Astrocyte (in vitro differentiated cells and primary cell): ENCODE data around the gene NBPF3. TPM values are rescaled to one million over a fixed set of nuclear protein-coding genes. Genes with fewer than 3 reads are reported as not detected.

Experiments
- DNase-seq: peaks from one replicate; pipeline ENCODE4 v3.0.0-alpha.2; 2010; ENCODE audit warnings: low read depth
- FAIRE-seq: peaks from 2 replicates; lab custom pipeline; 2011; peaks lifted over from hg19 to GRCh38; lab: Jason Lieb, UNC
- H2AFZ ChIP-seq: 2 replicates; pipeline ENCODE4 v1.6.0; 2012; ENCODE audit warnings: low read depth, low read length, inconsistent platforms
- H3K27ac ChIP-seq: 2 replicates; pipeline ENCODE4 v1.5.1; 2011; ENCODE audit warnings: low read depth, low read length, inconsistent platforms
- H3K27me3 ChIP-seq: 2 replicates; pipeline ENCODE4 v1.6.0; 2011; ENCODE audit warnings: low read length, inconsistent platforms; ENCODE audit not compliant: insufficient read depth
- H3K36me3 ChIP-seq: 2 replicates; pipeline ENCODE4 v1.5.1; 2011; ENCODE audit warnings: low read length, inconsistent platforms; ENCODE audit not compliant: insufficient read depth
- H3K4me1 ChIP-seq: 2 replicates; pipeline ENCODE4 v1.5.1; 2011; ENCODE audit warnings: low read length, inconsistent platforms; ENCODE audit not compliant: insufficient read depth
- H3K4me2 ChIP-seq: 2 replicates; pipeline ENCODE4 v1.6.0; 2012; ENCODE audit warnings: low read length, inconsistent platforms
- H3K4me3 ChIP-seq: 2 replicates; pipeline ENCODE4 v1.5.1; 2011; ENCODE audit warnings: low read depth, mild to moderate bottlenecking, low read length, inconsistent platforms; ENCODE audit not compliant: insufficient read depth
- H3K79me2 ChIP-seq: 2 replicates; pipeline ENCODE4 v1.6.0; 2012; ENCODE audit warnings: mild to moderate bottlenecking, low read length, inconsistent platforms; ENCODE audit not compliant: insufficient read depth
- H3K9ac ChIP-seq: 2 replicates; pipeline ENCODE4 v1.6.0; 2012; ENCODE audit warnings: mild to moderate bottlenecking, low read length, inconsistent platforms
- H3K9me3 ChIP-seq: 2 replicates; pipeline ENCODE4 v1.5.1; 2012; ENCODE audit warnings: low read depth, mild to moderate bottlenecking, low read length, inconsistent platforms; ENCODE audit not compliant: insufficient read depth
- H4K20me1 ChIP-seq: 2 replicates; pipeline ENCODE4 v1.6.0; 2012; ENCODE audit warnings: low read length, inconsistent platforms; ENCODE audit not compliant: insufficient read depth
- H3K27ac Mint-ChIP-seq: one replicate; pipeline ENCODE4 v1.8.0; 2021; ENCODE audit warnings: mild to moderate bottlenecking, mixed read lengths; ENCODE audit not compliant: unreplicated experiment
- H3K27me3 Mint-ChIP-seq: one replicate; pipeline ENCODE4 v1.8.0; 2021; ENCODE audit warnings: low read depth, mixed read lengths; ENCODE audit not compliant: unreplicated experiment
- H3K36me3 Mint-ChIP-seq: one replicate; pipeline ENCODE4 v1.8.0; 2021; ENCODE audit warnings: low read depth, mixed read lengths; ENCODE audit not compliant: unreplicated experiment
- H3K4me1 Mint-ChIP-seq: one replicate; pipeline ENCODE4 v1.8.0; 2021; ENCODE audit warnings: low read depth, mixed read lengths; ENCODE audit not compliant: unreplicated experiment
- H3K4me3 Mint-ChIP-seq: one replicate; pipeline ENCODE4 v1.8.0; 2021; ENCODE audit warnings: mild to moderate bottlenecking, moderate library complexity, mixed read lengths; ENCODE audit not compliant: unreplicated experiment
- H3K9me3 Mint-ChIP-seq: one replicate; pipeline ENCODE4 v1.8.0; 2021; ENCODE audit warnings: mild to moderate bottlenecking, mixed read lengths; ENCODE audit not compliant: unreplicated experiment
- CTCF ChIP-seq: IDR thresholded peaks from 2 replicates; pipeline ENCODE4 v1.5.1; 2011; ENCODE audit warnings: low read depth, mild to moderate bottlenecking, inconsistent platforms, low read length, moderate library complexity; ENCODE audit not compliant: insufficient read depth
- EZH2 ChIP-seq: IDR thresholded peaks from 2 replicates; pipeline ENCODE4 v1.6.1; 2012; ENCODE audit warnings: mild to moderate bottlenecking, low read length, inconsistent platforms; ENCODE audit not compliant: insufficient read depth
- total RNA-seq: library from RNA; stranded (reverse); gene quantifications from 2 replicates; pipeline ENCODE4 v1.2.1, GENCODE V29; 2021

The NBPF3 gene
- total RNA-seq, 1 donor from 2014 or later: 6.0 TPM

DNA sequence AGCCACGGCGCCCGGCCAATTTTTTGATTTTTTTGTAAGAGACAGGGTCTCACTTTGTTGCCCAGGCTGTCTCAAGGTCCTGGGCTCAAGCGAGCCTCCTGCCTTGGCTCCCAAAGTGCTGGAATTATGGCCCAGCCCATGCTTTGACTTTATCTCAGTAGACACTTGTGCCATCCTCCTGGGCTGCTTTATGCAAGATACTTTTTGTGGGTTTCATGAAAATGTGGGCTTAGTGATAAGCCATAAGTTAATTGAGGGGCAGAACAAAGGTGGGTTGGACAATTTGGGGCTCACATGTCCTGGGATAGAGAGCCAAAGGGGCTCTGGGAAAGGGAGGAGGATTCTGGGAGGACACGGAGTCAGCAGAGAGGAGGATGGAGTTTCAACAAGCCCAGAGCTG is 91.3 kb downstream of the NBPF3 start:
- DNase-seq: no peak
- Histone ChIP-seq H3K9ac (no peak overlapping the region), H3K79me2 (no peaks in the 10 kb centered on the region), H3K4me2 (no peak overlapping the region), H3K4me3 (no peak overlapping the region), H2AFZ (no peak overlapping the region), H3K27me3 (peaks cover 31% of the 10 kb centered on the region), H3K36me3 (no peaks in the 10 kb centered on the region), H3K27ac (no peak overlapping the region), H3K9me3 (no peaks in the 10 kb centered on the region), H4K20me1 (peaks cover 5% of the 10 kb centered on the region), H3K4me1 (no peaks in the 10 kb centered on the region)
- Mint-ChIP-seq H3K4me1 (peaks cover 5% of the 10 kb centered on the region), H3K36me3 (peaks cover 2% of the 10 kb centered on the region), H3K27me3 (peaks cover 14% of the 10 kb centered on the region), H3K9me3 (no peaks in the 10 kb centered on the region), H3K4me3 (no peak overlapping the region), H3K27ac (peak overlapping the region; percentile 44)
- no peak for TF ChIP-seq CTCF
- no peak for TF ChIP-seq EZH2
- no peak for FAIRE-seq

DNA sequence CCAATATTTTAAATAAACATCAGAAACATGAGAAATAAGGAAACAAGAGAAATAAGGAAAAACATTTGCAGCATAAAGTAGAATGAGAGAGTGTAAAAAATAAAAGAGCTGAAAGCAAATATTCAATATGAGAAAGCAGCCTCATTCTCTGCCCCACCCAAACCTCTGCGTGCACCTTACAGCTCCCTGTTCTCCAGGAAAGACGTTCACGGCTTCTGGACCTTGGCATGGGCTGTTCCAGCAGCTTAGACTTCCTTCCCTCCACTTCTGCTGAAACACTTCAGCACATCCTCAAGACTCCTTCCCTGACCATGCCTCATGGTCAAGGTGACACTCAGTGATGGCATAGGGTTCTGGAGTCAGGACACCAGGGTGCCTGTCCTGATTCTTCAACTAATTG is 92.6 kb downstream of the NBPF3 start:
- H3K4me1 ChIP-seq: no peaks in the 10 kb centered on the region
- no peaks in the 10 kb centered on the region for H3K79me2 ChIP-seq
- Mint-ChIP-seq H3K9me3 (no peaks in the 10 kb centered on the region), H3K27ac (no peak overlapping the region), H3K36me3 (peaks cover 2% of the 10 kb centered on the region), H3K4me1 (peaks cover 5% of the 10 kb centered on the region), H3K27me3 (peaks cover 14% of the 10 kb centered on the region), H3K4me3 (no peak overlapping the region)
- H3K4me3 ChIP-seq: no peak overlapping the region
- FAIRE-seq (no peak), DNase-seq (no peak)
- no peak overlapping the region for H3K9ac ChIP-seq
- H2AFZ ChIP-seq: no peak overlapping the region
- peaks cover 5% of the 10 kb centered on the region for H4K20me1 ChIP-seq
- H3K36me3 ChIP-seq: no peaks in the 10 kb centered on the region
- TF ChIP-seq EZH2: no peak
- TF ChIP-seq CTCF: no peak
- no peaks in the 10 kb centered on the region for H3K9me3 ChIP-seq
- H3K27ac ChIP-seq: no peak overlapping the region
- peaks cover 34% of the 10 kb centered on the region for H3K27me3 ChIP-seq
- no peak overlapping the region for H3K4me2 ChIP-seq

DNA sequence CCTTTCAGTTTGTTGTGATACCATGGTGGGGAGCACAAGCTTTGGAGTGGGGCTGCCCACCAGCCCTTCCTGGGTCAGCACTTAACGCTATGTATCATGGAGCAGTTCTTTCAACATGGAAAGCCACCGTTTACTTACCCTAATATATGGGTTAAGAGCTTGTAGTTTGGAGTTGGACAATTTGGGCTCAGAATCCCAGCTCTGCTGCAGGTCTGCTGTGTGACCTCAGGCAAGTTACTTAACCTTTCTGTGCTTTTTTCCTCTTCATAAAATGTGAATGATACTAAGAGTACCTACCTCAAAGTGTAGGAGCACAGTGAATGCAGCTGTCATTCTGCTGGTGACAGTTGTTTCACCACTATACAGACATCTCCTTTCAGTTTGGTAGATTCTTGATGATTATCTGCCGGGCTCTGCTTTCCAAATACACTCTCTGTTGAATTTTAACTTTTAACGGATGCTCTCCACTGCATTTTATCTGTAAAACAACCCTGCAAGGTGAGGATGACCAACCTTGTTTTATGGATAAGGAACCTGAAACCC is 93.1 kb downstream of the NBPF3 start:
- Histone ChIP-seq H3K4me1 (peaks cover 6% of the 10 kb centered on the region), H3K4me3 (no peak overlapping the region), H3K27ac (no peak overlapping the region), H2AFZ (no peak overlapping the region), H4K20me1 (peaks cover 5% of the 10 kb centered on the region), H3K9ac (no peak overlapping the region), H3K36me3 (no peaks in the 10 kb centered on the region), H3K27me3 (peaks cover 37% of the 10 kb centered on the region), H3K4me2 (no peak overlapping the region), H3K79me2 (no peaks in the 10 kb centered on the region), H3K9me3 (no peaks in the 10 kb centered on the region)
- Mint-ChIP-seq H3K4me3 (no peak overlapping the region), H3K9me3 (no peaks in the 10 kb centered on the region), H3K4me1 (peaks cover 5% of the 10 kb centered on the region), H3K36me3 (peaks cover 2% of the 10 kb centered on the region), H3K27me3 (peaks cover 14% of the 10 kb centered on the region), H3K27ac (no peak overlapping the region)
- TF ChIP-seq CTCF: no peak
- no peak for TF ChIP-seq EZH2
- FAIRE-seq (no peak), DNase-seq (no peak)
